ENCODE measurements around the gene AZU1.
"Not testable (repeated sequence)": the region's sequence is repeated elsewhere in the genome, so short reads cannot be mapped to it uniquely, and the experiment has no call there.

The AZU1 gene

DNA sequence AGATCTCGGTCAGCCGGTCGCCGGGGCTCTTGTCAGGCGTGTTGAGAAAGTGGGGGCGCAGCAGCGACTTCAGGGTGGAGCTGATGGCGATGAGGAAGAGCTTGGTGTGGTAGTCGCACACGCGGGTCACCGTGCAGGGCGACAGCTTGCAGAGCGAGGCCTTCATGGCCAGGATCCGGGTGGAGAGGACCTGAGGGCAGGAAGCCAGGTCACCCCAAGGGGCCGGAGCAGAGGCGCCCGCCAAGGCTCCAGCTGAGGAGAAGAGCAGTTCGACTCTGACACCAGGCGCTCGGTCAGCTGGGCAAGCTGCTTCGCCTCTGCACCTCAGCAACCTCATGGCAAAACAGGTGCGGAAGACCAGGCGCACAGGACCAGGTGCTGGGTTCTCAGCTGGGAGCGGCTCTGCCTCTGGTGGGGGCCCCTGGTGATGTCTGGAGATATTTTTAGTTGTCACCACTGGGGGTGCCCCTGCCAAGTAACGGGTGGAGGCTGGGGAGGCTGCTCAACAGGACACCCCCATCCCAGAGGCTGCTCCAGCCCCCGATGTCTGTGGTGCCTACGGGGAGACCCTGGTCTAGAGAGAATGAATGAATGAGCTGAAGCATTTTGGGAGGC lies 47.7 kb downstream of the AZU1 start:
- DNase-seq = no peak

- DNase-seq = no peak
These were observed 48.5 kb downstream of the AZU1 start for GRCh38 chr19:876089-876488.

GRCh38 chr19:876780-877314 lies 49.2 kb downstream of the AZU1 start:
- DNase-seq = no peak

GRCh38 chr19:877992-878660 lies 50.5 kb downstream of the AZU1 start:
- DNase-seq = not testable (repeated sequence)

DNA sequence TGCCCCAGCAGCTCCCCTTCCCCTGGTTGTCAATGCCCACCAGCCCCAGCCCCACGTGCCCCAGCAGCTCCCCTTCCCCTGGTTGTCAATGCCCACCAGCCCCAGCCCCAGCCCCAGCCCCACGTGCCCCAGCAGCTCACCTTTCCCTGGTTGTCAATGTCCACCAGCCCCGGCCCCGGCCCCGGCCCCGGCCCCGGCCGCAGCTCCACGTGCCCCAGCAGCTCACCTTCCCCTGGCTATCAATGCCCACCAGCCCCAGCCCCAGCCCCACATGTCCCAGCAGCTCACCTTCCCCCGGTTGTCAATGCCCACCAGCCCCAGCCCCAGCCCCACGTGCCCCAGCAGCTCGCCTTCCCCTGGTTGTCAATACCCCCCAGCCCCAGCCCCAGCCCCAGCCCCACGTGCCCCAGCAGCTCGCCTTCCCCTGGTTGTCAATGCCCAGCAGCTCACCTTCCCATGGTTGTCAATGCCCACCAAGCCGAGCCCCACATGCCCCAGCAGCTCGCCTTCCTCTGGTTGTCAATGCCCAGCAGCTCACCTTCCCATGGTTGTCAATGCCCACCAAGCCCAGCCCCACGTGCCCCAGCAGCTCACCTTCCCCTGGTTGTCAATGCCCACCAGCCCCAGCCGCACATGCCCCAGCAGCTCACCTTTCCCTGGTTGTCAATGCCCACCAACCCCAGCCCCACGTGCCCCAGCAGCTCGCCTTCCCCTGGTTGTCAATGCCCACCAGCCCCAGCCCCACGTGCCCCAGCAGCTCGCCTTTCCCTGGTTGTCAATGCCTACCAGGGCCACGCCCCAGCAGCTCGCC lies 51.3 kb downstream of the AZU1 start:
- not testable (repeated sequence) for DNase-seq

- no peak for DNase-seq
These were observed 52.2 kb downstream of the AZU1 start for GRCh38 chr19:879711-880438.

Measured in 8988T (cell line).